Measurements from ENCODE around the gene HARS1. TPM values are rescaled to one million over a fixed set of nuclear protein-coding genes. Genes with fewer than 3 reads are reported as not detected.

Gene HARS1
- total RNA-seq, 4 donors from 2014 or later: 41.0 to 56.8 (median 48.2) TPM

DNA sequence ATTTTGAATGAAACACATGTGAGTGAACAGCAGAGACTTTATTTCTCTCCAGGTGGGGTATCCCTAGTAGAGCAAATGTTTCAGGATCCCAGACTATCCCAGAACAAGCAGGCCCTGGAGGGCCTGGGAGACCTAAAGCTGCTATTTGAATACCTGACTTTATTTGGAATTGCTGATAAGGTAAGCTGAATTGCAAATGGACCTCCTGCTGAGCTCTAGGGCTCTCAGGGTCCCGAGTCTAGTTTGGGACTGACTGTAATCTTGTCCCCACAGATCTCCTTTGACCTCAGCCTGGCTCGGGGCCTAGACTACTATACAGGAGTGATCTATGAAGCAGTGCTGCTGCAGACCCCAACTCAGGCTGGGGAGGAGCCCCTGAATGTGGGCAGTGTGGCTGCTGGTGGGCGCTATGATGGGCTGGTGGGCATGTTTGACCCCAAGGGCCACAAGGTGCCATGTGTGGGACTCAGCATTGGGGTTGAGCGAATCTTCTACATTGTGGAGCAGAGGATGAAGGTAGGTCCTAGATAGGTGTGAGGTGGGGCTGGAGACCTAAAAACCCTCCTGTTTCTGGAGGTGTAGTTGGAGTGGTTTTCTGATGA lies 5.8 kb upstream of the HARS1 start:
- Histone ChIP-seq H3K4me1 (peaks cover 17 to 18% of the 10 kb centered on the region in 2 donors), H3K27ac (no peak overlapping the region), H3K4me3 (replicated peaks in 1 of 3) (no peak overlapping the region), H3K36me3 (peaks cover 53 to 57% of the 10 kb centered on the region in 2 donors), H3K27me3 (no peaks in the 10 kb centered on the region), H3K9me3 (no peaks in the 10 kb centered on the region)
- DNase-seq: no peak
- no peak for TF ChIP-seq POLR2A (IDR thresholded peaks at IDR 0.05)
- TF ChIP-seq, protein P1, sequence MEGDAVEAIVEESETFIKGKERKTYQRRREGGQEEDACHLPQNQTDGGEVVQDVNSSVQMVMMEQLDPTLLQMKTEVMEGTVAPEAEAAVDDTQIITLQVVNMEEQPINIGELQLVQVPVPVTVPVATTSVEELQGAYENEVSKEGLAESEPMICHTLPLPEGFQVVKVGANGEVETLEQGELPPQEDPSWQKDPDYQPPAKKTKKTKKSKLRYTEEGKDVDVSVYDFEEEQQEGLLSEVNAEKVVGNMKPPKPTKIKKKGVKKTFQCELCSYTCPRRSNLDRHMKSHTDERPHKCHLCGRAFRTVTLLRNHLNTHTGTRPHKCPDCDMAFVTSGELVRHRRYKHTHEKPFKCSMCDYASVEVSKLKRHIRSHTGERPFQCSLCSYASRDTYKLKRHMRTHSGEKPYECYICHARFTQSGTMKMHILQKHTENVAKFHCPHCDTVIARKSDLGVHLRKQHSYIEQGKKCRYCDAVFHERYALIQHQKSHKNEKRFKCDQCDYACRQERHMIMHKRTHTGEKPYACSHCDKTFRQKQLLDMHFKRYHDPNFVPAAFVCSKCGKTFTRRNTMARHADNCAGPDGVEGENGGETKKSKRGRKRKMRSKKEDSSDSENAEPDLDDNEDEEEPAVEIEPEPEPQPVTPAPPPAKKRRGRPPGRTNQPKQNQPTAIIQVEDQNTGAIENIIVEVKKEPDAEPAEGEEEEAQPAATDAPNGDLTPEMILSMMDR (IDR thresholded peaks at IDR 0.05): no peak
- intact Hi-C loops (cut with DNase I): loop anchor here (10.0 kb wide), 1 partner anchor 452 kb away; no protein-coding TSS in a partner anchor
- WGBS, 2 donors: 83 to 84% methylated on average over 4 of the region's 4 CpGs

DNA sequence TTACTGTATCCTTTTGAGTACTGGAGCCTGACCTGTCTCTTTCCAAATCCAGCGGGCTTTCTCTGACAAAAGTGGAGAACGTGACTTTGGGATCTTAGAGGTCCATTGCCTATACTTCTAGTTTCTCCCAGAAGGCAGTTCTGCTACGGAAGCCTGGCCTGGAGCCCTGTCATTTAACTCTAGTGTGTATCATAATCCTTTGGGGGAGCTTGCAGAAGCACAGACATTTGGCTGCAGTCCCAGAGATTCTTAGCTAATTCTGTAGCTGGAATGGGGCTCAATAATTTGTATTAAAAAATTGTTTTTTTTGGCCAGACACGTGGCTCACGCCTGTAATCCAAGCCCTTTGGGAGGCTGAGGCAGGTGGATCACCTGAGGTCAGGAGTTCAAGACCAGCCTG lies 3.1 kb upstream of the HARS1 start:
- Histone ChIP-seq H3K9me3 (no peaks in the 10 kb centered on the region), H3K4me3 (replicated peaks in 1 of 3) (no peak overlapping the region), H3K36me3 (peaks cover 53 to 57% of the 10 kb centered on the region in 2 donors), H3K4me1 (peaks cover 15% of the 10 kb centered on the region in 2 donors), H3K27me3 (no peaks in the 10 kb centered on the region), H3K27ac (no peak overlapping the region)
- DNase-seq: no peak
- 75 to 81% methylated on average over 5 of the region's 5 CpGs for WGBS, 2 donors
- intact Hi-C loops (cut with DNase I): loop anchor here (10.0 kb wide), 1 partner anchor 449 kb away; no protein-coding TSS in a partner anchor
- TF ChIP-seq POLR2A (IDR thresholded peaks at IDR 0.05): no peak
- TF ChIP-seq, protein P1 (IDR thresholded peaks at IDR 0.05): no peak

DNA sequence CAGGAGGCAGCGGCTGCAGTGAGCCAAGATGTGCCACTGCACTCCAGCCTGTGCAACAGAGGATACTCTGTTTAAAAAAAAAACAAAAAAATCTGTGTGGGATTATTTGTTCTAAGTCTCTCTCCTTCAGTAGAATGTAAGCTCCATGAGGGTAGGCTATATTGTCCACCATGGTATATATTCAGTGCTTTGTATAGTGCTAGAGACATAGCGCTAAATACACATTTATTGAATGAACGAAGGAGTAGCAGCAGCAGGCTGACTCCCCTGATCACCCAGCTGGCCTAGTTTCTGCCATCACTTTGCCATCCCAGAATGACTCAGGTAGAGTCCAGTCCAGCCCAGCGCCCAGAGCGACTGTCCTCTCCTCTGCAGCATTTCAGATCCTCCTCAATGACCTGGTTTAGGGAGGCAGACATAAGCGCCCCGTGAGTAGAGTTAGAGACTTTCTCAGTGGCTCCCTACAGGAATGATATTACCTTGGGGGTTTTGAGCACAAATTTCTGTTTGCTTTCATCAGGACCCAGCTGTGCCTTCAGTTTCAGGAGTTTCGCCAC lies 716 bp downstream of the HARS1 start:
- Histone ChIP-seq H3K36me3 (peaks cover 25 to 34% of the 10 kb centered on the region in 2 donors), H3K4me3 (replicated peaks in 1 of 3) (peak overlapping the region; percentile 12 to 58 (median 45)), H3K27me3 (no peaks in the 10 kb centered on the region), H3K27ac (peak overlapping the region in 2 of 3 donors; percentile 69 to 77), H3K4me1 (peaks cover 15% of the 10 kb centered on the region in 2 donors), H3K9me3 (no peaks in the 10 kb centered on the region)
- no peak for DNase-seq
- TF ChIP-seq, protein P1 (IDR thresholded peaks at IDR 0.05): no peak
- no peak for TF ChIP-seq POLR2A (IDR thresholded peaks at IDR 0.05)
- intact Hi-C loops (cut with DNase I): loop anchor here (10.0 kb wide), 1 partner anchor 446 kb away; no protein-coding TSS in a partner anchor
- WGBS, 2 donors: 47 to 58% methylated on average over 8 of the region's 8 CpGs

DNA sequence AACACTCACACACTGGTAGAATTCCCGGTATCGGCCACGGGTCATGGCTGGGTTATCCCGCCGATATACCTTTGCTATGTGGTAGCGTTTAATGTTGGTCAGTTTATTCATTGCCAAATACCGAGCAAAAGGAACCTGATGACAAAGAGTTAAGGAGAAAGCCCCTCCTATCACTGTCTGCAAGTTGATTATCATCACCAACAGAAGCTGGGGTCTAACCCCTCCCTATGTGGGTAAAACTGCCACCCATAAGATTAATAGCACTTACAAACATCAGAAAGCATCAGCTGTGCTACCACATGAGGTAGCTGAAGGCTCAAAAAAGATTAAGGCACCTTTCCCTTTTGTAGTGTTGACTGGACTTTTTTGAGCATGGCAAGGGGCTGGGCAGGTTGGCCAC lies 12.2 kb downstream of the HARS1 start:
- no peaks in the 10 kb centered on the region for H3K27me3 ChIP-seq
- intact Hi-C loops (cut with DNase I): no loop called here
- DNase-seq: no peak
- H3K4me3 ChIP-seq (replicated peaks in 1 of 3): no peak overlapping the region
- WGBS, 2 donors: 95 to 98% methylated on average over 7 of the region's 7 CpGs
- H3K4me1 ChIP-seq: no peaks in the 10 kb centered on the region
- H3K27ac ChIP-seq: no peak overlapping the region
- TF ChIP-seq, protein P1 (IDR thresholded peaks at IDR 0.05): no peak
- no peak for TF ChIP-seq POLR2A (IDR thresholded peaks at IDR 0.05)
- no peaks in the 10 kb centered on the region for H3K9me3 ChIP-seq
- H3K36me3 ChIP-seq: peaks cover 38 to 44% of the 10 kb centered on the region in 2 donors

DNA sequence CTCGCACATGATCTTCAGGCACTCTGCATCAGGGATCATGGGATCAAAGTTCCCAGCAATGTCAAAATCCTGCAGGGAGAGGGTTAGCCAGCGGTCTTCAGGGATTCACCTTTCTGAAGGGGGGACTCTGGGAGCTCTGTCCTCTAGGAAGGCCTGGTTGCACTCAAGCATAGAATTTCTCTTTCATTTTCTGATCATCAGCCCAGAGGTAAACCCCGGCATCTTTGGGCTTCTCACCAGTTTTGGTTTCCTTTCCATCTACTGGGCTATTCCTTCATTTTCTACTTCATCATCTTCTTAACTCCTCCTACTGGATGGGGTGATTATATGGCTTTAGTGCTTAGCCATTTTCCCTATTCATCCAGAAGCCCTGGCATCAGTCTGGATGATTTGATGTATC lies 13.2 kb downstream of the HARS1 start:
- H3K9me3 ChIP-seq: no peaks in the 10 kb centered on the region
- 90 to 97% methylated on average over 3 of the region's 3 CpGs for WGBS, 2 donors
- H3K4me3 ChIP-seq (replicated peaks in 1 of 3): no peak overlapping the region
- TF ChIP-seq POLR2A (IDR thresholded peaks at IDR 0.05): no peak
- TF ChIP-seq, protein P1 (IDR thresholded peaks at IDR 0.05): no peak
- peaks cover 40 to 48% of the 10 kb centered on the region in 2 donors for H3K36me3 ChIP-seq
- no peak overlapping the region for H3K27ac ChIP-seq
- DNase-seq: no peak
- H3K4me1 ChIP-seq: no peaks in the 10 kb centered on the region
- intact Hi-C loops (cut with DNase I): no loop called here
- no peaks in the 10 kb centered on the region for H3K27me3 ChIP-seq

Data from thyroid gland (tissue), 4 donors.